Stomach (tissue), 9 donors: Measurements from ENCODE around the gene BOLA1. TPM values are rescaled to one million over a fixed set of nuclear protein-coding genes. Genes with fewer than 3 reads are reported as not detected.

Experiments
- DNase-seq, 2 donors: peaks; one replicate each; pipeline versions ENCODE4 v3.0.0 to v3.0.0-alpha.2; 2013 to 2019
- H3K27ac ChIP-seq, 5 donors: fragments of 200-600 bp in 4 of 5; sonication (generic) in 4 of 5; one replicate each; pipeline ENCODE4 v1.5.1; 2013 to 2019; ENCODE audit warnings: mild to moderate bottlenecking in 1 of 5, moderate library complexity in 1 of 5
- H3K27me3 ChIP-seq, 3 donors: fragments of 200-600 bp; sonication (generic); one replicate each; pipeline ENCODE4 v1.5.1; 2017 to 2019; ENCODE audit warnings: mixed run types in 1 of 3
- H3K36me3 ChIP-seq, 4 donors: fragments of 200-600 bp; sonication (generic); 1 replicate in 3 of 4; 2 replicates in 1 of 4; pipeline ENCODE4 v1.5.1; 2016 to 2019
- H3K4me1 ChIP-seq, 4 donors: fragments of 200-600 bp; sonication (generic); one replicate each; pipeline ENCODE4 v1.5.1; 2016 to 2019
- H3K4me3 ChIP-seq, 4 donors: fragments of 200-600 bp; sonication (generic) in 3 of 4; one replicate each; pipeline ENCODE4 v1.5.1; 2016 to 2019; ENCODE audit warnings: mild to moderate bottlenecking in 1 of 4
- H3K9me3 ChIP-seq, 4 donors: fragments of 200-600 bp; sonication (generic); one replicate each; pipeline ENCODE4 v1.5.1; 2016 to 2019
- EP300 ChIP-seq: sonication (generic); formaldehyde crosslinking; IDR thresholded peaks from one replicate; pipeline ENCODE4 v1.6.1; 2017; ENCODE audit warnings: antibody characterized with exemption
- POLR2A ChIP-seq, 4 donors: fragments of 450-650 bp; IDR thresholded peaks; one replicate each; pipeline ENCODE4 v1.6.1; 2016; ENCODE audit warnings: antibody characterized with exemption in 4 of 4, control low read depth in 2 of 4, mild to moderate bottlenecking in 1 of 4, moderate library complexity in 1 of 4
- POLR2AphosphoS5 ChIP-seq, 3 donors: sonication (generic); formaldehyde crosslinking; IDR thresholded peaks; one replicate each; pipeline ENCODE4 v1.6.1; 2016; ENCODE audit warnings: antibody characterized with exemption in 3 of 3
- WGBS, 5 donors: extraction: QIAGEN DNeasy Blood & Tissue Kit in 3 of 5; methylation state at CpG; one replicate each; pipeline versions ENCODE4 v1.1.5 to v1.1.7; 2013 to 2018; 5-methylcytosine and 5-hydroxymethylcytosine counted together
- intact Hi-C: fragments of 100-400 bp; cut with DNase I; formaldehyde crosslinking; loops from one replicate; pipeline ENCODE4 v1.15.1; 2023; ENCODE audit warnings: low total_unique reads
- polyA plus RNA-seq, 3 donors: library from polyadenylated mRNA; stranded (reverse); fragments of 200-250 nt; gene quantifications; one replicate each; pipeline ENCODE4 v1.2.3, GENCODE V29; 2013
- total RNA-seq, 5 donors: library from RNA; depleted of rRNA; stranded (reverse); fragments of >200 nt; gene quantifications; one replicate each; pipeline versions ENCODE4 v1.1.0 to v1.2.3, GENCODE V29; 2014 to 2016
- TF ChIP-seq, protein P1 (sequence below), 7 experiments: fragments of 450-650 bp in 4 of 7; fragments of 200-600 bp in 3 of 7; sonication (generic) in 3 of 7; IDR thresholded peaks; one replicate each; pipeline ENCODE4 v1.5.1; 2016 to 2019; ENCODE audit warnings: antibody characterized with exemption in 7 of 7, control low read depth in 2 of 7, mild to moderate bottlenecking in 1 of 7
- donor health status: healthy with polysubstance abuse.
- donor health status: Bipolar disorder and iron deficiency.
- donor health status: healthy.

Gene BOLA1
- total and polyA plus RNA-seq, 8 donors, result 2.9 to 48.7 (median 24.4) TPM

DNA sequence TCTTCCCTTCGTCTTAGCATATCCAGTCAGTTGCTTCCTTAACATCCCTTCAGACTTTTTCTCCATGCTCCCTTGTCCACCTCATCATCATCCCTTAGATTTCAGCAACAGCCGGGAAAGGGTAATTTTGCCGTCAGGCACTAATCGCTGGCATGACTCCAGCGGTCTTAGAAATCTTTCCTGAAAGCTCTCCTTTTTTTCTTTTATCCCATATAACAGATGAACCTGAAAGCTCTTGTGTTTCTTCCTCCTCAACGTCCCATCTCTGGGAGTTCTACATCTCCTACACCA is 10.4 kb upstream of the BOLA1 start:
- H3K4me1 ChIP-seq, result peaks cover 17 to 25% (median 21%) of the 10 kb centered on the region in 4 donors
- peak overlapping the region; percentile 48 to 74 (median 58) for H3K4me3 ChIP-seq
- intact Hi-C loops, result no loop called here
- TF ChIP-seq, protein P1, sequence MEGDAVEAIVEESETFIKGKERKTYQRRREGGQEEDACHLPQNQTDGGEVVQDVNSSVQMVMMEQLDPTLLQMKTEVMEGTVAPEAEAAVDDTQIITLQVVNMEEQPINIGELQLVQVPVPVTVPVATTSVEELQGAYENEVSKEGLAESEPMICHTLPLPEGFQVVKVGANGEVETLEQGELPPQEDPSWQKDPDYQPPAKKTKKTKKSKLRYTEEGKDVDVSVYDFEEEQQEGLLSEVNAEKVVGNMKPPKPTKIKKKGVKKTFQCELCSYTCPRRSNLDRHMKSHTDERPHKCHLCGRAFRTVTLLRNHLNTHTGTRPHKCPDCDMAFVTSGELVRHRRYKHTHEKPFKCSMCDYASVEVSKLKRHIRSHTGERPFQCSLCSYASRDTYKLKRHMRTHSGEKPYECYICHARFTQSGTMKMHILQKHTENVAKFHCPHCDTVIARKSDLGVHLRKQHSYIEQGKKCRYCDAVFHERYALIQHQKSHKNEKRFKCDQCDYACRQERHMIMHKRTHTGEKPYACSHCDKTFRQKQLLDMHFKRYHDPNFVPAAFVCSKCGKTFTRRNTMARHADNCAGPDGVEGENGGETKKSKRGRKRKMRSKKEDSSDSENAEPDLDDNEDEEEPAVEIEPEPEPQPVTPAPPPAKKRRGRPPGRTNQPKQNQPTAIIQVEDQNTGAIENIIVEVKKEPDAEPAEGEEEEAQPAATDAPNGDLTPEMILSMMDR (IDR thresholded peaks at IDR 0.05), result no peak
- no peak for TF ChIP-seq POLR2A (IDR thresholded peaks at IDR 0.05)
- no peak for TF ChIP-seq POLR2AphosphoS5 (IDR thresholded peaks at IDR 0.05)
- TF ChIP-seq EP300, result no peak
- no peaks in the 10 kb centered on the region for H3K36me3 ChIP-seq
- WGBS, 5 donors, result 16 to 27% (median 22%) methylated on average over 6 of the region's 6 CpGs
- peak overlapping the region; percentile 94 to 100 (median 100) for H3K27ac ChIP-seq
- H3K9me3 ChIP-seq, result no peaks in the 10 kb centered on the region
- no peaks in the 10 kb centered on the region for H3K27me3 ChIP-seq
- peak; percentile 28 to 76 for DNase-seq

DNA sequence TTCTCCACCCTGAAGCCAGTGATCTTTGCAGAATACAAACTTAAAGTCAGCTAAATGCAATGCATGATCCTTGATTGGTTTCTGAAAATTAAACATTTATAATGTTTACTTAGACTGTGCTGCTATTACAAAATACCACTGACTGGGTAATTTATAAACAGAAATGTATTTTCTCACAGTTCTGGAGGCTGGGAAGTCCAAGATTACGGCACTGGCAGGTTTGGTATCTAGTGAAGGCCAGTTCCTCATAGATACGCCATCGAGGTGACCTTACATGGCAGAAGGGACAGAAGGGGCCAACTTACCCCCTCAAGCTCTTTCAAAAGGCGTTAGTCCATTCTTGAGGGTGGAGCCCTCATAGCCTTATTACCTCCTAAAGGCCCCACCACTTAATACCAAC is 2.8 kb upstream of the BOLA1 start:
- intact Hi-C loops, result no loop called here
- H3K27ac ChIP-seq, result no peak overlapping the region
- no peak overlapping the region for H3K4me3 ChIP-seq
- WGBS, 5 donors, result 80 to 96% (median 90%) methylated on average over 4 of the region's 4 CpGs
- peaks cover 8 to 16% (median 11%) of the 10 kb centered on the region in 4 donors for H3K4me1 ChIP-seq
- no peaks in the 10 kb centered on the region for H3K36me3 ChIP-seq
- H3K9me3 ChIP-seq, result no peaks in the 10 kb centered on the region
- no peak for DNase-seq
- no peak for TF ChIP-seq POLR2AphosphoS5 (IDR thresholded peaks at IDR 0.05)
- TF ChIP-seq, protein P1 (IDR thresholded peaks at IDR 0.05), result no peak
- TF ChIP-seq EP300, result no peak
- TF ChIP-seq POLR2A (IDR thresholded peaks at IDR 0.05), result no peak
- no peaks in the 10 kb centered on the region for H3K27me3 ChIP-seq

GRCh38 chr1:149903836-149904491 is 4.6 kb downstream of the BOLA1 start:
- Histone ChIP-seq H3K9me3 (no peaks in the 10 kb centered on the region), H3K27ac (no peak overlapping the region), H3K36me3 (peaks cover 0 to 19% (median 9%) of the 10 kb centered on the region in 4 donors), H3K4me3 (no peak overlapping the region), H3K4me1 (peaks cover 8 to 15% (median 11%) of the 10 kb centered on the region in 4 donors), H3K27me3 (no peaks in the 10 kb centered on the region)
- DNase-seq, result peak in 1 of 2 donors; percentile 43
- TF ChIP-seq POLR2A (IDR thresholded peaks at IDR 0.05) (no peak), EP300 (no peak), POLR2AphosphoS5 (IDR thresholded peaks at IDR 0.05) (no peak)
- TF ChIP-seq, protein P1 (IDR thresholded peaks at IDR 0.05), result no peak
- intact Hi-C loops, result no loop called here
- 71 to 81% (median 76%) methylated on average over 5 of the region's 5 CpGs for WGBS, 5 donors

- no peaks in the 10 kb centered on the region for H3K9me3 ChIP-seq
- no peaks in the 10 kb centered on the region for H3K4me1 ChIP-seq
- no peak overlapping the region for H3K4me3 ChIP-seq
- no peaks in the 10 kb centered on the region for H3K27me3 ChIP-seq
- WGBS, 5 donors, result 35 to 53% (median 46%) methylated on average over 10 of the region's 10 CpGs
- intact Hi-C loops, result no loop called here
- TF ChIP-seq POLR2AphosphoS5 (IDR thresholded peaks at IDR 0.05) (no peak), POLR2A (IDR thresholded peaks at IDR 0.05) (no peak), EP300 (no peak)
- TF ChIP-seq, protein P1 (IDR thresholded peaks at IDR 0.05), result no peak
- peaks cover 0 to 19% (median 12%) of the 10 kb centered on the region in 4 donors for H3K36me3 ChIP-seq
- DNase-seq, result no peak
- H3K27ac ChIP-seq, result no peak overlapping the region
Measured at GRCh38 chr1:149906570-149907075, 7.3 kb downstream of the BOLA1 start.
